ENCODE measurements around the gene BAZ1A.

Gene BAZ1A

GRCh38 chr14:34875031-34875922, at the start of gene BAZ1A:
Gene BAZ1A (minus strand): TSS chr14:34875360. CDS start chr14:34874604, 756 bp downstream.
- no peak for TF ChIP-seq CTCF (IDR thresholded peaks at IDR 0.05)

GRCh38 chr14:34920339-34920738, 45.2 kb upstream of the BAZ1A start:
- TF ChIP-seq CTCF (IDR thresholded peaks at IDR 0.05): no peak

- TF ChIP-seq CTCF (IDR thresholded peaks at IDR 0.05): no peak
Observed at GRCh38 chr14:34913619-34914018, 38.5 kb upstream of the BAZ1A start.

GRCh38 chr14:34912966-34913365, 37.8 kb upstream of the BAZ1A start:
- no peak for TF ChIP-seq CTCF (IDR thresholded peaks at IDR 0.05)

GRCh38 chr14:34912182-34912581, 37.0 kb upstream of the BAZ1A start:
- no peak for TF ChIP-seq CTCF (IDR thresholded peaks at IDR 0.05)

GRCh38 chr14:34911209-34912150, 36.3 kb upstream of the BAZ1A start:
- TF ChIP-seq CTCF (IDR thresholded peaks at IDR 0.05): no peak

GRCh38 chr14:34906287-34906686, 31.1 kb upstream of the BAZ1A start:
- TF ChIP-seq CTCF (IDR thresholded peaks at IDR 0.05): no peak

Data from LNCAP (cell line).